ENCODE results near the gene BCAS1. TPM values are rescaled to one million over a fixed set of nuclear protein-coding genes. Genes with fewer than 3 reads are reported as not detected.
A peak's percentile ranks its signal among the peaks of the same experiment; 100 is the strongest.

Gene BCAS1
- total RNA-seq, 1 donor from 2014 or later: 10.7 TPM

DNA sequence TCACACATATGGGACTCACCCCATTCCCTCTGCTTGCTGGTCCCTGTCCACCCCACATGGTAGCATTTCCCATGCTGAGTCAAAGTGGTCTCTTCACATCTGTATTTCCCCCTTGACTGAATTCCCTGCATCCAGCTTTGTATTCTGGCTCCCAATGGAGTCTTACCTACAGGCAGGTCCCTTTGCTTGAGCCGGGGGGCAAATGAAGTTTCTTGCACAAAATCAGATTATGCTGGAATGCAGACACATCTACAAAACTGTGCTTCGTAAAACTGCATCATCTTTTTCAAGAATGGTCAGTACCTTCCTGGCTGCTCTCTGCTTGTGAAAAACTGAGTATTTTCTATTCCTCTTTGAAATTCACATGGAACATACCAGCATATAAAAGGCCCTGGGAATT lies 32.1 kb upstream of the BCAS1 start:
- H3K27ac Mint-ChIP-seq: no peak overlapping the region
- peaks cover 5% of the 10 kb centered on the region for H3K9me3 Mint-ChIP-seq
- DNase-seq (ENCODE audit: extremely low spot score, unreplicated experiment): no peak
- no peak for TF ChIP-seq CTCF (conservative IDR thresholded peaks at IDR 0.05)
- H3K27me3 Mint-ChIP-seq: no peaks in the 10 kb centered on the region
- H3K36me3 Mint-ChIP-seq: no peaks in the 10 kb centered on the region
- H3K4me3 Mint-ChIP-seq: no peak overlapping the region
- H3K4me1 Mint-ChIP-seq (ENCODE audit: unreplicated experiment): peaks cover 6% of the 10 kb centered on the region

DNA sequence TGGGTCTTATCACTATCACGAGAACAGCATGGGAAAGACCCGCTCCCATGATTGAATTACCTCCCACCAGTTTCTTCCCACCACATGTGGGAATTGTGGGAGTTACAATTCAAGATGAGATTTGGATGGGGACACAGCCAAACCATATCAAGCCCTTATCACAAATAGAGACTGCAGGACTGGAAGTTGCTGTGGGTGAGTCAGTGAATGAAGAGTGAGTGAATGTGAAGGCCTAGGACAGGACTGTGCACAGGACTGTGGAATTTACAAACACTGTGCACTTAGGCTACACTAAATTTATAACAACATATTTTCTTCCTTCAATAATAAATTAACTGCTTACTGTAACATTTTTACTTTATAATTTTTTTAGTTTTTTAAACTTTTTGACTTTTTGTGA lies 30.2 kb upstream of the BCAS1 start:
- no peak for DNase-seq (ENCODE audit: extremely low spot score, unreplicated experiment)
- H3K36me3 Mint-ChIP-seq: no peaks in the 10 kb centered on the region
- peaks cover 5% of the 10 kb centered on the region for H3K9me3 Mint-ChIP-seq
- no peak for TF ChIP-seq CTCF (conservative IDR thresholded peaks at IDR 0.05)
- peaks cover 11% of the 10 kb centered on the region for H3K4me1 Mint-ChIP-seq (ENCODE audit: unreplicated experiment)
- H3K27me3 Mint-ChIP-seq: no peaks in the 10 kb centered on the region
- H3K27ac Mint-ChIP-seq: no peak overlapping the region
- no peak overlapping the region for H3K4me3 Mint-ChIP-seq

GRCh38 chr20:54099894-54100293 lies 29.5 kb upstream of the BCAS1 start:
- no peaks in the 10 kb centered on the region for H3K36me3 Mint-ChIP-seq
- H3K27ac Mint-ChIP-seq: no peak overlapping the region
- peaks cover 11% of the 10 kb centered on the region for H3K4me1 Mint-ChIP-seq (ENCODE audit: unreplicated experiment)
- no peaks in the 10 kb centered on the region for H3K27me3 Mint-ChIP-seq
- no peak for DNase-seq (ENCODE audit: extremely low spot score, unreplicated experiment)
- TF ChIP-seq CTCF (conservative IDR thresholded peaks at IDR 0.05): no peak
- no peak overlapping the region for H3K4me3 Mint-ChIP-seq
- H3K9me3 Mint-ChIP-seq: peaks cover 5% of the 10 kb centered on the region

- Mint-ChIP-seq H3K36me3 (no peaks in the 10 kb centered on the region), H3K27ac (no peak overlapping the region), H3K27me3 (no peaks in the 10 kb centered on the region), H3K4me3 (no peak overlapping the region), H3K4me1 (ENCODE audit: unreplicated experiment) (peaks cover 21% of the 10 kb centered on the region), H3K9me3 (peaks cover 5% of the 10 kb centered on the region)
- no peak for TF ChIP-seq CTCF (conservative IDR thresholded peaks at IDR 0.05)
- DNase-seq (ENCODE audit: extremely low spot score, unreplicated experiment): no peak
Observed at GRCh38 chr20:54098047-54098446, 27.7 kb upstream of the BCAS1 start.

- Mint-ChIP-seq H3K36me3 (no peaks in the 10 kb centered on the region), H3K9me3 (peaks cover 5% of the 10 kb centered on the region), H3K27me3 (no peaks in the 10 kb centered on the region), H3K4me3 (peak overlapping the region; percentile 19), H3K27ac (peak overlapping the region; percentile 84), H3K4me1 (ENCODE audit: unreplicated experiment) (peaks cover 23% of the 10 kb centered on the region)
- TF ChIP-seq CTCF (conservative IDR thresholded peaks at IDR 0.05): no peak
- no peak for DNase-seq (ENCODE audit: extremely low spot score, unreplicated experiment)
Observed at GRCh38 chr20:54097236-54097529, 26.8 kb upstream of the BCAS1 start.

- Mint-ChIP-seq H3K9me3 (peaks cover 5% of the 10 kb centered on the region), H3K36me3 (no peaks in the 10 kb centered on the region)
Observed at GRCh38 chr20:54095824-54096223, 25.4 kb upstream of the BCAS1 start.

More at GRCh38 chr20:54095824-54096223, 25.4 kb upstream of the BCAS1 start:
- no peak overlapping the region for H3K4me3 Mint-ChIP-seq
- H3K4me1 Mint-ChIP-seq (ENCODE audit: unreplicated experiment): peaks cover 23% of the 10 kb centered on the region
- DNase-seq (ENCODE audit: extremely low spot score, unreplicated experiment): no peak
- H3K27me3 Mint-ChIP-seq: no peaks in the 10 kb centered on the region
- no peak overlapping the region for H3K27ac Mint-ChIP-seq
- TF ChIP-seq CTCF (conservative IDR thresholded peaks at IDR 0.05): no peak
